Smooth muscle cell of trachea (primary cell): Measurements from ENCODE around the gene CCDC197. TPM values are rescaled to one million over a fixed set of nuclear protein-coding genes. Genes with fewer than 3 reads are reported as not detected.

Experiments
- total RNA-seq: library from RNA; depleted of rRNA; stranded (reverse); fragments of >200 nt; gene quantifications from 2 replicates; pipeline ENCODE4 v1.2.1, GENCODE V29; 2014

The CCDC197 gene
- total RNA-seq, result not detected in 2 replicates

GRCh38 chr14:93997082-93997481 lies at the start of gene CCDC197:
Gene CCDC197 (plus strand): TSS chr14:93997301. CDS start chr14:93998132, 831 bp downstream.

GRCh38 chr14:93976477-93977057 lies 20.5 kb upstream of the CCDC197 start, which contains the start of gene ASB2:
Gene ASB2 (minus strand): TSS chr14:93976570. CDS start chr14:93964539, 12,031 bp downstream.

GRCh38 chr14:94026173-94026888 lies 29.2 kb downstream of the CCDC197 start, which contains the start of gene OTUB2:
Gene OTUB2 (plus strand): TSS chr14:94026340. CDS start chr14:94026538, 198 bp downstream.

Other genes starting within 250 kb of the CCDC197 start
- gene PRIMA1, start 208.8 kb upstream of the CCDC197 start, total RNA-seq, result not detected in 2 replicates
- not detected in 2 replicates for gene FAM181A, start 70.0 kb upstream of the CCDC197 start, total RNA-seq
- 0.50 and 1.2 TPM in 2 replicates for gene ASB2, start 20.7 kb upstream of the CCDC197 start, total RNA-seq
- 1.7 and 2.8 TPM in 2 replicates for gene OTUB2, start 29.0 kb downstream of the CCDC197 start, total RNA-seq
- 158 and 205 TPM in 2 replicates for gene DDX24, start 83.9 kb downstream of the CCDC197 start, total RNA-seq
- 9.6 and 22.0 TPM in 2 replicates for gene IFI27L1, start 84.0 kb downstream of the CCDC197 start, total RNA-seq
- 34.4 and 52.5 TPM in 2 replicates for gene IFI27, start 113.4 kb downstream of the CCDC197 start, total RNA-seq
- 99.8 and 126 TPM in 2 replicates for gene IFI27L2, start 132.3 kb downstream of the CCDC197 start, total RNA-seq
- gene PPP4R4, start 177.0 kb downstream of the CCDC197 start, total RNA-seq, result 0.44 and 2.8 TPM in 2 replicates